NB4 (cell line): Measurements from ENCODE around the gene ZNF24.

Experiments used
- CTCF ChIP-seq: IDR thresholded peaks from one replicate; pipeline ENCODE4 v1.5.1; 2012; ENCODE audit warnings: low read depth, low read length
- POLR2A ChIP-seq: IDR thresholded peaks from 2 replicates; pipeline ENCODE4 v1.6.1; 2011; ENCODE audit warnings: mild to moderate bottlenecking; ENCODE audit not compliant: insufficient read length; ENCODE audit errors: extremely low read depth

GRCh38 chr18:35374708-35375107 lies 30.5 kb upstream of the ZNF24 start:
- TF ChIP-seq CTCF, result no peak
- no peak for TF ChIP-seq POLR2A
